Measurements from ENCODE around the gene IGFL1. TPM values are rescaled to one million over a fixed set of nuclear protein-coding genes. Genes with fewer than 3 reads are reported as not detected.
"Not testable (repeated sequence)": the region's sequence is repeated elsewhere in the genome, so short reads cannot be mapped to it uniquely, and the experiment has no call there.

IGFL1 gene
- total RNA-seq, 4 donors from 2014 or later: not detected

DNA sequence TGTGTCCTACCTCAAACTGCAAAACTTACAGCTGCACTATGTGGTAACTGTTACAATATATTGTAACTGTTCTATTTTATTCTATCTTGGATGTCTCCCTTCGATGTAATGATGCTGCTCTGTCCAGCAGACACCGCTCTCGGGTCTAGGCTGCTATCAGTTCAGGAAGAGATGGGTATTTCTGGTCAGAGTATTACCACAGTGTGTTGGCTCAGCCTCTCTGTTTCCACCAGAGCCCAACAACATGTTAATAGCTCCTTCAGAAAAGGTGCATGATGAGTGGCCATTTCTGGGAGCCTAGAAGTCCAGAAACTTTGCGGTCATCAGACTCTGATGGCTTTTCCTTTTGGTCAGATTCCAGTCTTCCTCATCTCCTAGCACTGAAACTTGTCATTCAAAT lies 35.9 kb upstream of the IGFL1 start:
- no peak for DNase-seq (ENCODE audit: low spot score in 2 of 2)
- Histone ChIP-seq H3K27me3 (peaks cover 24% of the 10 kb centered on the region), H3K27ac (no peak overlapping the region), H3K9me3 (no peaks in the 10 kb centered on the region), H3K36me3 (no peaks in the 10 kb centered on the region), H3K4me1 (peaks cover 37% of the 10 kb centered on the region), H3K4me3 (no peak overlapping the region)
- 85% methylated on average over 4 of the region's 4 CpGs for WGBS
- TF ChIP-seq, protein P1, sequence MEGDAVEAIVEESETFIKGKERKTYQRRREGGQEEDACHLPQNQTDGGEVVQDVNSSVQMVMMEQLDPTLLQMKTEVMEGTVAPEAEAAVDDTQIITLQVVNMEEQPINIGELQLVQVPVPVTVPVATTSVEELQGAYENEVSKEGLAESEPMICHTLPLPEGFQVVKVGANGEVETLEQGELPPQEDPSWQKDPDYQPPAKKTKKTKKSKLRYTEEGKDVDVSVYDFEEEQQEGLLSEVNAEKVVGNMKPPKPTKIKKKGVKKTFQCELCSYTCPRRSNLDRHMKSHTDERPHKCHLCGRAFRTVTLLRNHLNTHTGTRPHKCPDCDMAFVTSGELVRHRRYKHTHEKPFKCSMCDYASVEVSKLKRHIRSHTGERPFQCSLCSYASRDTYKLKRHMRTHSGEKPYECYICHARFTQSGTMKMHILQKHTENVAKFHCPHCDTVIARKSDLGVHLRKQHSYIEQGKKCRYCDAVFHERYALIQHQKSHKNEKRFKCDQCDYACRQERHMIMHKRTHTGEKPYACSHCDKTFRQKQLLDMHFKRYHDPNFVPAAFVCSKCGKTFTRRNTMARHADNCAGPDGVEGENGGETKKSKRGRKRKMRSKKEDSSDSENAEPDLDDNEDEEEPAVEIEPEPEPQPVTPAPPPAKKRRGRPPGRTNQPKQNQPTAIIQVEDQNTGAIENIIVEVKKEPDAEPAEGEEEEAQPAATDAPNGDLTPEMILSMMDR (IDR thresholded peaks at IDR 0.05): no peak
- TF ChIP-seq POLR2A (IDR thresholded peaks at IDR 0.05) (no peak), POLR2AphosphoS5 (IDR thresholded peaks at IDR 0.05) (no peak), EP300 (IDR thresholded peaks at IDR 0.05) (no peak)

DNA sequence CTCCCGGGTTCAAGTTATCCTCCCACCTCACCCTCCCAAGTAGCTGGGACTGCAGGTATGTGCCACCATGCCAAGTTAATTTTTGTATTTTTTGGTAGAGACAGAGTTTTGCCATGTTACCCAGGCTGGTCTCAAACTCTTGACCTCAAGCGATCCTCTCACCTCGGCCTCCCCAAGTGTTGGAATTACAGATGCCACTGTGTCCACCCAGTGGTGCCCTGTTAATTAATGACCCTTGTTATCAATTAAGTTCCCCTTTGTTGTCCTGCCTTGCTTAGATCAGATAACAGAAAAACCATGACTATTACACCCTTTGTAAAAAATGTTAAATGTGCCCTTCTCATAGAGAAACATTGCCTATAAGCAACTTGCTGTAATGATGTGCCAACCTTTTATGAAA lies 34.4 kb upstream of the IGFL1 start:
- H3K36me3 ChIP-seq: no peaks in the 10 kb centered on the region
- TF ChIP-seq, protein P1 (IDR thresholded peaks at IDR 0.05): no peak
- no peak for TF ChIP-seq EP300 (IDR thresholded peaks at IDR 0.05)
- no peak for TF ChIP-seq POLR2AphosphoS5 (IDR thresholded peaks at IDR 0.05)
- TF ChIP-seq POLR2A (IDR thresholded peaks at IDR 0.05): no peak
- peaks cover 18% of the 10 kb centered on the region for H3K27me3 ChIP-seq
- 94% methylated on average over 3 of the region's 3 CpGs for WGBS
- H3K4me3 ChIP-seq: no peak overlapping the region
- DNase-seq (ENCODE audit: low spot score in 2 of 2): no peak
- no peaks in the 10 kb centered on the region for H3K9me3 ChIP-seq
- no peak overlapping the region for H3K27ac ChIP-seq
- H3K4me1 ChIP-seq: peaks cover 38% of the 10 kb centered on the region

DNA sequence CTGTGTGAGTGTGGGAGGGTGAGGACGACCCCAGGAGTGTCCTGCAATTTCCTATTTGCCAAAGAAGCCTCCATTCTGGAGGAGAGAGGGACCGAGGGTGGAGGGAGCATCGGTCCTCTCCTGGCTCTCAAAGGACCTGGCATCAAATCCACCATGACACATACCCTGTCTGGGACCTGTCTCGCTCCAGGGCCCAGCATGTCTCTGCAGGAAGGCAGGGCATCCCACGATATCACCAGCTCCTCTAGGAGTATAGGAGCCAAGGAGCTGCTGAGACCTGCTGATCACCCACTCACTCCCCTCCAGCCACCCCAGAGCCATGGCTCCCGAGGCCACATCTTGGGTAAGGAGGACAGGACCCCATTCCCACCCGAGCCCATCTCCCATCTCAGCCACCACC lies 33.6 kb upstream of the IGFL1 start:
- Histone ChIP-seq H3K27me3 (peaks cover 12% of the 10 kb centered on the region), H3K4me1 (peaks cover 44% of the 10 kb centered on the region)
- 59% methylated on average over 5 of the region's 7 CpGs for WGBS
- H3K4me3 ChIP-seq; H3K27ac ChIP-seq; H3K36me3 ChIP-seq; H3K9me3 ChIP-seq; DNase-seq (ENCODE audit: low spot score in 2 of 2): not testable (repeated sequence)

DNA sequence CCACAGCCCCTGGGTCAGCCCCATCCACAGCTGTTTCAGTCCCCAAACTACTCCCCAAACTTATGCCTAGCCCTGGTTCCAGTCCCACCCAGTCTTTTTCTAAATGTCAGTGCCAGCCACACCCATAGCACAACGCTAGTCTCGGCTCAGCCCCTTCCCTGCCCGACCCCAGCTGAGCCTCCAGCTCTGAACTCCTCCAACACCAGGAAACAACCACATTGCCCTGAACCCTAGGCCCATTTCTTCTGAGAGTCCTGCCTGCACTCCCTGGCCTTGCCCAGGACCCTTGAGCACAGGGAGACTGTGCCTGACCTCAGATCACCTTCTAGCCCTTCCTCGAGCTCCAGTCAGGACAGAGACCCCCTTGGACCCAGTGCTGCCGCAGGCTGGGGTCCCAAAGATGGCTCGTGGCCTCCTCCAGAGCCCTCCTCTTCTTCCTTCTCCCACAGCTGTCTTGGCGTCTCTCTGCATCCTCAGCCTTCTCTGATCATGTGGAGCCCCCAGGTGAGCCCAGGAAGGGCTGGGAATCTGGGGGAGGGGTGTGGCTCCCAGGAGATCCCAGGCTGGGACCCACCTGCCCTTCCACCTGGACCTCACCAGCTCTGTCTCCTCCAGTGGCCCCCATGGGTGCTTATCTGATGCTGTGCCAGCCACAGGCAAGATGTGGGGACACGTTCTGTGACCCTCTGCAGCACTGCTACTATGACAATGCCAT lies 33.0 kb upstream of the IGFL1 start:
- DNase-seq (ENCODE audit: low spot score in 2 of 2): no peak
- Histone ChIP-seq H3K4me3 (no peak overlapping the region), H3K36me3 (no peaks in the 10 kb centered on the region), H3K9me3 (no peaks in the 10 kb centered on the region), H3K27ac (no peak overlapping the region), H3K4me1 (peaks cover 51% of the 10 kb centered on the region), H3K27me3 (peaks cover 9% of the 10 kb centered on the region)
- 56% methylated on average over 8 of the region's 8 CpGs for WGBS
- TF ChIP-seq POLR2A (IDR thresholded peaks at IDR 0.05) (no peak), POLR2AphosphoS5 (IDR thresholded peaks at IDR 0.05) (no peak), EP300 (IDR thresholded peaks at IDR 0.05) (no peak)

DNA sequence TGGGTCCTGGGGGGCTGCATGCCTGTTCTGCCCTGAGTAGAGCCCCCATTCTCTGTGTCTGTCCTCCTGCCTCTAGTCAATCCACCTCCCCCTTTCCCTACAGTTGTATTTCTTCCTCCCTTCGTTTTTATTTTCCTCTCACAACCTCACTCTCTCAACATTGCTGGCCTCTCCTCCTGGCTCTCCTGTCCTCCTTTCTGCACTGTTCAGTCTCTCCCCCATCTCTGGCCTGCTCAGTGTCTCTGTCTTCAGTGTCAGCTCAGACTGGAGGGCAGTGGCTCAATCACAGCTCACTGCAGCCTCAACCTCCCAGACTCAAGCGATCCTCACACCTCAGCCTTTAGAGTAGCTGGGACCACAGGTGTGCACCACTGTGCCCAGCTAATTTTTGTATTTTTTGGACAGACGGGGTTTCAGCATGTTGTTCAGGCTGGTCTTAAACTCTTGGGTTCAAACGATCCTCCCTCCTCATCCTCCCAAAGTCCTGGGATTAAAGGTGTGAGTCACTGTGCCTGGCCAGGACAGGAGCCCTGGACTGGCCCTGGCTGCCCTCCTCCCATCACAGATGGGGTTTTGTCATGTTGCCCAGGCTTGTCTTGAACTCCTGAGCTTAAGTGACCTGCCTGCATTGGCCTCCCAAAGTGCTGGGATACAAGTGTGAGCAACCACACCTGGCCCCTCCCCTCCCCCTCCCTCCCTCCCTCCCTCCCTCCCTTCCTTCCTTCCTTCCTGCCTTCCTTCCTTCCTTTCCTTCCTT lies 32.0 kb upstream of the IGFL1 start:
- H3K4me3 ChIP-seq: no peak overlapping the region
- no peaks in the 10 kb centered on the region for H3K9me3 ChIP-seq
- no peaks in the 10 kb centered on the region for H3K36me3 ChIP-seq
- peaks cover 54% of the 10 kb centered on the region for H3K4me1 ChIP-seq
- 71% methylated on average over 4 of the region's 4 CpGs for whole genome bisulfite sequencing
- H3K27me3 ChIP-seq: peaks cover 9% of the 10 kb centered on the region
- TF ChIP-seq POLR2AphosphoS5 (IDR thresholded peaks at IDR 0.05): no peak
- no peak for TF ChIP-seq EP300 (IDR thresholded peaks at IDR 0.05)
- TF ChIP-seq, protein P1 (IDR thresholded peaks at IDR 0.05): no peak
- no peak for TF ChIP-seq POLR2A (IDR thresholded peaks at IDR 0.05)
- no peak overlapping the region for H3K27ac ChIP-seq
- DNase-seq (ENCODE audit: low spot score in 2 of 2): no peak

DNA sequence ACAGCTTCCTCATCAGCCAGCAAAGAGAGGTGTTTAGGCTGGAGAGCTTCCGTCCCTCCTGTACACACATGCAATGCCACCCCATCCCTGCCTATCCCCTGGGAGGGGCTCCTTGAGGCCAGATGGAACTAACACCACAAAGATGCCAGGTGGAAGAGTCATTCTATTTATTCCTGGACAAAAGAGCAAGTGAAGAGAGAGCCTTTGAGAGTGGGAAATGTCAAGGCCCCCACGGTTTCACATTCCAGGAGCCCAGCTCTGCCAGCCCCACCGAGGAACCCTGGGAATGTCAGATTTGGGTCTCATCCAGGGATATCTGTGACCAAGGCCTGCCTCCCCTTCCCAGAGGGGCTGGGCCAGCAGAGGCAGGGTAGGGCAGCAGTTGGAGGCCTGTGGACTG lies 30.8 kb upstream of the IGFL1 start:
- DNase-seq (ENCODE audit: low spot score in 2 of 2): no peak
- H3K4me1 ChIP-seq: peaks cover 42% of the 10 kb centered on the region
- no peaks in the 10 kb centered on the region for H3K9me3 ChIP-seq
- H3K4me3 ChIP-seq: no peak overlapping the region
- 45% methylated on average over 3 of the region's 3 CpGs for WGBS
- no peaks in the 10 kb centered on the region for H3K36me3 ChIP-seq
- peaks cover 9% of the 10 kb centered on the region for H3K27me3 ChIP-seq
- TF ChIP-seq POLR2AphosphoS5 (IDR thresholded peaks at IDR 0.05) (no peak), POLR2A (IDR thresholded peaks at IDR 0.05) (no peak), EP300 (IDR thresholded peaks at IDR 0.05) (no peak)
- TF ChIP-seq, protein P1 (IDR thresholded peaks at IDR 0.05): no peak
- H3K27ac ChIP-seq: no peak overlapping the region
